K562 (cell line): ENCODE data around the gene MMS19. TPM values are rescaled to one million over a fixed set of nuclear protein-coding genes. Genes with fewer than 3 reads are reported as not detected.

Experiments
- BRCA1 ChIP-seq, 2 experiments: fragments of 450-650 bp in 1 of 2; sonication (generic) in 1 of 2; formaldehyde crosslinking in 1 of 2; IDR thresholded peaks; 2 replicates each; pipeline versions ENCODE4 v1.5.0 to v1.6.1; 2017 to 2020; ENCODE audit warnings: mild to moderate bottlenecking in 1 of 2, missing genetic modification reagents in 1 of 2
- E2F6 ChIP-seq, 2 experiments: IDR thresholded peaks; 2 replicates each; pipeline ENCODE4 v1.6.1; 2011; ENCODE audit warnings: borderline replicate concordance in 1 of 2, control low read depth in 1 of 2, low read depth in 1 of 2, low read length in 1 of 2, mild to moderate bottlenecking in 1 of 2, mixed read lengths in 1 of 2, moderate library complexity in 1 of 2; ENCODE audit not compliant: insufficient read depth in 1 of 2, insufficient read length in 1 of 2, poor library complexity in 1 of 2, severe bottlenecking in 1 of 2; ENCODE audit errors: extremely low read depth in 1 of 2
- E4F1 ChIP-seq: fragments of 250-450 bp; sonication (Bioruptor Pico); IDR thresholded peaks from 2 replicates; pipeline ENCODE4 v1.5.0; 2021; ENCODE audit warnings: mild to moderate bottlenecking, borderline replicate concordance
- GABPB1 ChIP-seq: sonication (generic); formaldehyde crosslinking; IDR thresholded peaks from 2 replicates; pipeline ENCODE4 v1.8.0; 2022; ENCODE audit warnings: mild to moderate bottlenecking, missing genetic modification reagents
- MTA1 ChIP-seq: fragments of 450-650 bp; IDR thresholded peaks from 2 replicates; pipeline ENCODE4 v1.6.1; 2017; ENCODE audit warnings: borderline replicate concordance
- NR0B1 ChIP-seq: fragments of 450-650 bp; IDR thresholded peaks from one replicate; pipeline ENCODE4 v1.6.1; 2018; ENCODE audit warnings: mild to moderate bottlenecking, moderate library complexity; ENCODE audit not compliant: partially characterized antibody
- PCBP2 ChIP-seq: fragments of 200-400 bp; formaldehyde crosslinking; IDR thresholded peaks from 2 replicates; pipeline ENCODE4 v1.6.1; 2018; ENCODE audit warnings: low read length, low read depth, mild to moderate bottlenecking, moderate library complexity; ENCODE audit not compliant: poor library complexity, severe bottlenecking
- PREB ChIP-seq: sonication (generic); formaldehyde crosslinking; IDR thresholded peaks from 2 replicates; pipeline ENCODE4 v1.8.1; 2023; ENCODE audit warnings: mild to moderate bottlenecking, missing genetic modification reagents
- RBM15 ChIP-seq: fragments of 200-400 bp; formaldehyde crosslinking; IDR thresholded peaks from 2 replicates; pipeline ENCODE4 v1.6.1; 2018; ENCODE audit warnings: mild to moderate bottlenecking, low read length, moderate library complexity; ENCODE audit not compliant: insufficient read depth
- SLC30A9 ChIP-seq: fragments of 250-450 bp; sonication (Bioruptor Pico); IDR thresholded peaks from 2 replicates; pipeline ENCODE4 v1.8.0; 2022; ENCODE audit warnings: mild to moderate bottlenecking, moderate library complexity
- STAT5B ChIP-seq: fragments of 250-450 bp; sonication (Bioruptor Pico); IDR thresholded peaks from 2 replicates; pipeline ENCODE4 v1.8.0; 2021; ENCODE audit warnings: mild to moderate bottlenecking, inconsistent platforms
- TARDBP ChIP-seq: fragments of 450-650 bp; IDR thresholded peaks from 2 replicates; pipeline ENCODE4 v1.6.1; 2016
- ZNF699 ChIP-seq: fragments of 250-450 bp; sonication (Bioruptor Pico); IDR thresholded peaks from 2 replicates; pipeline ENCODE4 v1.8.0; 2021; ENCODE audit warnings: mild to moderate bottlenecking, moderate library complexity; ENCODE audit not compliant: insufficient replicate concordance
- ZNF740 ChIP-seq, 3 experiments: fragments of 200-800 bp in 1 of 3; sonication (Bioruptor generic) in 1 of 3; sonication (generic) in 1 of 3; formaldehyde crosslinking in 1 of 3; IDR thresholded peaks; 2 replicates each; pipeline versions ENCODE4 v1.6.1 to v1.8.0; 2016 to 2022; ENCODE audit warnings: mild to moderate bottlenecking in 2 of 3, missing compliant biosample characterization in 2 of 3, missing genetic modification characterization in 2 of 3, missing genetic modification reagents in 1 of 3
- polyA plus RNA-seq, 8 experiments: library from polyadenylated mRNA; depleted of rRNA in 4 of 8; stranded (reverse) in 5 of 8; unstranded in 3 of 8; fragments of >200 nt; fragmentation: Nextera tagmentation in 2 of 8; fragmentation: Illumina TruSeq in 1 of 8; extraction: Ambion mirVana in 2 of 8; extraction: Trizol in 1 of 8; gene quantifications; 2 replicates each; pipeline versions ENCODE4 v1.2.1 to v1.2.3, GENCODE V29; 2011 to 2014; ENCODE audit warnings: inconsistent platforms in 1 of 8, missing spikeins in 1 of 8
- total RNA-seq, 7 experiments: library from RNA; depleted of rRNA in 6 of 7; stranded (reverse); fragments of >200 nt in 6 of 7; fragmentation: Illumina TruSeq in 2 of 7; extraction: Trizol in 2 of 7; gene quantifications; 2 replicates each; pipeline versions ENCODE4 v1.2.1 to v1.2.3, GENCODE V29; 2011 to 2021; ENCODE audit warnings: low replicate concordance in 1 of 7
- TF ChIP-seq, protein P1 (sequence below): sonication (generic); formaldehyde crosslinking; IDR thresholded peaks from 2 replicates; pipeline ENCODE4 v1.8.0; 2022; ENCODE audit warnings: mild to moderate bottlenecking, low read depth, missing genetic modification reagents

Gene MMS19
- total and polyA plus RNA-seq, 9 of the 15 experiments (the other 6 are each of a cell fraction or from before 2014, with no cell fraction given): 40.1 to 110 (median 62.9) TPM

- no peak for TF ChIP-seq PREB (CRISPR knock-in tag)
- peak in 1 of 2 experiments; percentile 60 for TF ChIP-seq E2F6 (IDR thresholded peaks at IDR 0.05; ENCODE audit: borderline replicate concordance in 1 of 2, extremely low read depth in 1 of 2, insufficient read depth in 1 of 2, insufficient read length in 1 of 2, low read depth in 1 of 2, low read length in 1 of 2, poor library complexity in 1 of 2, severe bottlenecking in 1 of 2)
- TF ChIP-seq, protein P1, sequence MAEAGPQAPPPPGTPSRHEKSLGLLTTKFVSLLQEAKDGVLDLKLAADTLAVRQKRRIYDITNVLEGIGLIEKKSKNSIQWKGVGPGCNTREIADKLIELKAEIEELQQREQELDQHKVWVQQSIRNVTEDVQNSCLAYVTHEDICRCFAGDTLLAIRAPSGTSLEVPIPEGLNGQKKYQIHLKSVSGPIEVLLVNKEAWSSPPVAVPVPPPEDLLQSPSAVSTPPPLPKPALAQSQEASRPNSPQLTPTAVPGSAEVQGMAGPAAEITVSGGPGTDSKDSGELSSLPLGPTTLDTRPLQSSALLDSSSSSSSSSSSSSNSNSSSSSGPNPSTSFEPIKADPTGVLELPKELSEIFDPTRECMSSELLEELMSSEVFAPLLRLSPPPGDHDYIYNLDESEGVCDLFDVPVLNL (CRISPR knock-in tag): no peak
- no peak for TF ChIP-seq BRCA1 (IDR thresholded peaks at IDR 0.05)
- no peak for TF ChIP-seq BRCA1 (CRISPR knock-in tag; IDR thresholded peaks at IDR 0.05)
- no peak for TF ChIP-seq ZNF699 (CRISPR knock-in tag)
- no peak for TF ChIP-seq STAT5B (CRISPR knock-in tag)
- no peak for TF ChIP-seq NR0B1
- TF ChIP-seq SLC30A9 (CRISPR knock-in tag): no peak
- TF ChIP-seq ZNF740 (CRISPR knock-in tag; IDR thresholded peaks at IDR 0.05): no peak
- TF ChIP-seq ZNF740 (tag; IDR thresholded peaks at IDR 0.05): no peak
- TF ChIP-seq E4F1 (CRISPR knock-in tag): no peak
- no peak for TF ChIP-seq RBM15
- TF ChIP-seq PCBP2: no peak
- no peak for TF ChIP-seq MTA1
- TF ChIP-seq GABPB1: no peak; the same call in 1 of the 2 replicates
- no peak for TF ChIP-seq TARDBP
These were observed 598 bp downstream of the MMS19 start (continued) for GRCh38 chr10:97497572-97498075.
